GM19023 (cell line): ENCODE measurements around the gene SEPTIN5.
"Not testable (repeated sequence)": the region's sequence is repeated elsewhere in the genome, so short reads cannot be mapped to it uniquely, and the experiment has no call there.

ENCODE experiments used
- ATAC-seq: cut with Tn5 transposase; IDR thresholded peaks from one replicate; pipeline ENCODE4 v1.9.1; 2021; ENCODE audit warnings: mild to moderate bottlenecking, moderate library complexity; ENCODE audit not compliant: unreplicated experiment

Gene SEPTIN5

DNA sequence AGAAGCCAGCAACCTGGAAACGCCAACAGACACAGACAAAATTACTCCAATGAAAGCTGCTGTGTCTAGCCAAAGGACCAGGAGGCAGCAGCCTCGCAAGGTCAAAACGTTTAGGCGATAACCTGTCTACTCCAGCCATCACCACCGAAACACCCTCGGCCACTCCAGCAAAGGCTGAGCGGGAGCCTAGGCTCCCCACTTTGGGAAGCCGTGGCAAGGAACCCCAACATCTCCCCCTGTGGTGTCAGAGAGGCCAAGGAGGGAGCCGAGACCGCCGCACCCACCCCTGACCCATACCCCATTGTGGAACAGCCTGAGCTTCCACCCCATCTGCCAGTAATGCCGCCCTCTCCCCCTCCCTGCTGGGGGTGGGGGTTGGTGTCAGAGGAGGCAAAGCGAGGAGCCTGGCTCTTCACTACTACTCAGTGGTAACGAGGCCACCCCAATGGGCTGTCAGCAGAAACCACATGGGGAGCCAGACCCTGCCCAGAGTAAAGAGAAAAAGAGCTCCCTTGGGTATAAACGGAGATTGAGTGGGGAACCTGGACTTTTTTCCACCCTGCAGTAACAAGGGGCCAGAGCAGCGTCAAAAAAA lies 33.9 kb upstream of the SEPTIN5 start:
- ATAC-seq = no peak

GRCh38 chr22:19680911-19681862 lies 33.1 kb upstream of the SEPTIN5 start:
- no peak for ATAC-seq

GRCh38 chr22:19681863-19682245 lies 32.4 kb upstream of the SEPTIN5 start:
- ATAC-seq = no peak

DNA sequence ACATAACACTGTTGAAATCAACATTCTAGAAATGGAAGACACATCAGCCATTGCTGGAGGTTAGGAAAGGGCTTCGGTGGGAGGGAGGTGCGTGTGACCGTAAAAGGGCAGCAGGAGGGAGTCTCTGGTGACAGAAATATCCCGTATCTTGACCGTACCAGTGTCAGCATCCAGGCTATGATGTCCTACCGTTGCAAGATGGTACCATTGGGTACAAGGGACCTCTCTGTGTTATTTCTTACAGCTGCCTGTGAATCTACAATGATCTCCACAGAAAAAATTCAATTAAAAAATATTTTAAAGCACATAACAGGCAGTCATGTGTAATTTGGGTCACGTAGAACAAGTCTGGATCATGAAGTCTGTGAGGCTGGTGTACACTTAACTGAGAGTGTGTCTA lies 27.4 kb upstream of the SEPTIN5 start:
- no peak for ATAC-seq

- no peak for ATAC-seq
Observed at GRCh38 chr22:19687561-19688300, 26.6 kb upstream of the SEPTIN5 start.

DNA sequence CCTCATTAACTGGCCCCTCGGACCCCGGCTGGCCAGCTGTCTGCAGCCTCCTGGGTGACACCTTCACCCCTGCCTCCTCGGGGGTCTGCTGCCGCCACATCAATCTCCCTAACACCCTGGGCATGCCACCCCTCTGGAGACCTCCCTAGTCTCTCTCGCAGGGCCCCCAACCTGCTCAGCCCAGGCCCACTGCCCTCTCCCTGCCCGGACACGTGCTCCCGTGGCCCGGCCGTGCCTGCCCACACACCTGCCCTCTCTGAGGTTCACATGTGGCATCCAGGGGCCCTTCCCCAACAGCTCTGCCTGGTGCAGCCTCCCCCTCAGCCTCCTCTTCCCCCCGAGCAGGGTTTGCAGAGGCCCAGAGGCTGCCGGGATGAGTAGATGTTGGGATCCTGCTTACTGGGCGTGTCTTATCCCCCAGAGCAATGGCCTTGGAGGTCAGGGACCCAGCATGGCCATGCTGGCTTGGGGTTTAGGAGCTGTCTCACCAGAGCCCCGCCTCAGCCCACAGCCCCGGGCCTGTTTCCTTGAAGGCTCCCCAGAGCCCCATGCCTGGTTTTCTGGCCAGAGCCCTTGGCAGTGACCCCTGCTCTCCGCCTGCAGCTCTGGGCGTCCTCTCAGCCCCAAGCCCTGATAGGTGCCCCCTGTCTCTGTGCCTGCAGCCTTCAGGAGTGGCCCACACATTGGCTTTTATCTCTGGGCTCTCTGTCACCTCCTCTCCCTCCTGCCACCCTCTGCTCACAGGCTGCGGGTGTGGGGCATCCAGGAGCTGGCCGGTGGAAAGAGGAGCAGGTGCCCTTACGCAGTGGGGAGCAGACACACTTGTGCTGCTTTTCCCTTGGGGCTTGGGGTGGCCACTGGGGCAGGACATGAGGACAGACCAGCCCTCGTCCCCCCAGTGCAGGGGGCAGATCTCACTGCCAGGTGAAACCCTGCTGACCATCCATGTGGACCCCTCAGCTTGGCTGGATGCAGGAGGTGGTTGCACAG lies 25.7 kb upstream of the SEPTIN5 start:
- no peak for ATAC-seq

- no peak for ATAC-seq
Observed at GRCh38 chr22:19689408-19689807, 24.9 kb upstream of the SEPTIN5 start.

DNA sequence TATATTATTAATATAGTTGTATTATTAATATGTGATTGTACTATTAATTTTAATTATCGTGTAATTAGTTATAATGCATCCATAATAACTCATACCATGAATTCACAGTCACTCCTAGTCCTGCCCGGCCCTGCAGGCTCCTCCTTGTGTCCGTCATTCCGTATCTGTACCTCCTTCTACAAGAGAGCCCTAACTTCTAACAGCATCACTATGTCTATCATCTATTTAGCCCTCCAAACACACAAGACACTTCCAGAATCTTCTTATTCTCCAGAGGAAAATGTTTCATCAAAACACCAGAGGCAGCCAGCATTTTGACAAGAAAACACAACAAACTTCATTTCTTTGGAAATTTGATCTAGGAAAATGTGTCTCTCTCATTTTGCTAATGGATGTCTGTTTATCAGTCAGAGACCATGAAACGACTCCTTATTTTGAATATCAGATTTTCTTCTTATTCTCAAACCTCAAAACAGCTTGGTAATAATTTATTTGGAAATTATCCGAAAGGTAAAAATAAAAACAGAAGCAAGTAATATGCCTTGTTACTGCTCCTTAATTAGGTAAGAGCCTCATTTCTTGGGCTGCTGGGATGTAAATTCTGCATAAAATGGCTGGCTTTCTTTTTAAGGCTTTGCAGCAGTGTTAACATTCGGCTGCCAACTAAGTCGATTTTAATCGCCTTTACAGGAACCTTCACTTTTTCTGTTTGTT lies 23.1 kb upstream of the SEPTIN5 start:
- no peak for ATAC-seq

- no peak for ATAC-seq
Observed at GRCh38 chr22:19691721-19692341, 22.5 kb upstream of the SEPTIN5 start.

DNA sequence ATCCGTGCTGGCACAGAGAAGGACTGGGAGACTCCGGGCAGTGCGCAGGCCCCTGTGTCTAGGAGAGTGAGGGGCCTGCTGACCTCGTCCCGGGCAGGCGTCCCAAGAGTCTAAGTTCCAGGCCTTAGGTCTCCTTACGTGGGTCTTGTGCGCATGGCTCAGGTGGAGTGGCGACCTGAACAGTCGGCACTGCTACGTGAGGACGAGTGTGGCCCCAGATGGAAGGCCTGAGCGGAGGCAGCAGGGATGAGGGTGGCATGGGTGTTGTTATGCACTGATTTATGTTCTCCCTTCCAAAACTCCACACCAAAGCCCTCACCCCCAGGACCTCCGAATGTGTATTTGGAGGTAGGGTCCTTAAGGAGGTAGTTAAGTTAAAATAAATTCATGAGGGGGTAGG lies 20.7 kb upstream of the SEPTIN5 start:
- ATAC-seq = no peak

GRCh38 chr22:19693981-19694670 lies 20.2 kb upstream of the SEPTIN5 start:
- ATAC-seq = no peak

DNA sequence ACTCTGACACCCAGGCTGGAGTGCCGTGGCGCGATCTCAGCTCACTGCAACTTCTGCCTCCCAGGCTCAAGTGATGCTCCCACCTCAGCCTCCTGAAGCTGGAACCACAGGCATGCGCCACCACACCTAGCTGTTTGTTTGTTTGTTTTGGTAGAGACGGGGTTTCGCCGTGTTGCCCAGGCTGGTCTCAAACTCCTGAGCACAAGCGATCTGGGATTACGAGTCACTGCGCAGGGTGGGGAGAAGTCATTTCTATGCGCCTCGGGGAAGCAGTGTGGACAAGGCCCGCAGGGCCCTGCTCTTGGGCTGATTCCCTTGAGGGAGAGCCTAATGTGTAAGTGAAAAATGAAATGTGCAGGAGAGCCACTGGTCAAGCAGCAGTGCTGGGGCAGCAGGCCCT lies 19.6 kb upstream of the SEPTIN5 start:
- ATAC-seq = no peak

DNA sequence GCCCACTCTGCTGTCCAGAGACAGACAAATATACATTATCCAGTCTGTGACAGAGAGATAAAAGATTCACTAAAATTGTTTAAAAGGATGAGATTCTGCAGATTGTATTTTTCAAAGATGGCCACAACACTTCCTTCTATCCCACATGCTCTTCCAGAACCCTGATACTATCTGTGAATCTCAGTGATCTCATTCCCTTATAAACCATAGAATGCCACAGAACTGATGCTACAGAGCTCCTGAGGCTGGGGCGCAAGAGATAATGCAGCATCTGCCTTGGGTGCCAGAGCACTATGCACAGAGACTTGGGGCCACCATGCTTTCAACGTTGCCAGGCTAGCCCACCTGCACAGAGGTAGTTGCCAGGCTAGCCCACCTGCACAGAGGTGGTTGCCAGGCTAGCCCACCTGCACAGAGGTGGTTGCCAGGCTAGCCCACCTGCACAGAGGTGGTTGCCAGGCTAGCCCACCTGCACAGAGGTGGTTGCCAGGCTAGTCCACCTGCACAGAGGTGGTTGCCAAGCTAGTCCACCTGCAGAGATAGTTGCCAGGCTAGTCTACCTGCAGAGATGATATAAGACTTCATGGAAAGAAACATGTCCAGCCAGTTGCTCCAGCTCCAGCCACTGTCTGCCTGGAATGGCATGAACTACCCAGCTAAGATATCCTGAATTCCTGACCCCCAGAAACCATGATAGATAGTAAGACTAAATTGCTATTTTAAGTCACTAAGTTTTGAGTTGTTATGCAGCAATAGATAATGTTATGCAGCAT lies 17.6 kb upstream of the SEPTIN5 start:
- ATAC-seq = no peak

GRCh38 chr22:19697871-19698270 lies 16.4 kb upstream of the SEPTIN5 start:
- ATAC-seq = not testable (repeated sequence)

DNA sequence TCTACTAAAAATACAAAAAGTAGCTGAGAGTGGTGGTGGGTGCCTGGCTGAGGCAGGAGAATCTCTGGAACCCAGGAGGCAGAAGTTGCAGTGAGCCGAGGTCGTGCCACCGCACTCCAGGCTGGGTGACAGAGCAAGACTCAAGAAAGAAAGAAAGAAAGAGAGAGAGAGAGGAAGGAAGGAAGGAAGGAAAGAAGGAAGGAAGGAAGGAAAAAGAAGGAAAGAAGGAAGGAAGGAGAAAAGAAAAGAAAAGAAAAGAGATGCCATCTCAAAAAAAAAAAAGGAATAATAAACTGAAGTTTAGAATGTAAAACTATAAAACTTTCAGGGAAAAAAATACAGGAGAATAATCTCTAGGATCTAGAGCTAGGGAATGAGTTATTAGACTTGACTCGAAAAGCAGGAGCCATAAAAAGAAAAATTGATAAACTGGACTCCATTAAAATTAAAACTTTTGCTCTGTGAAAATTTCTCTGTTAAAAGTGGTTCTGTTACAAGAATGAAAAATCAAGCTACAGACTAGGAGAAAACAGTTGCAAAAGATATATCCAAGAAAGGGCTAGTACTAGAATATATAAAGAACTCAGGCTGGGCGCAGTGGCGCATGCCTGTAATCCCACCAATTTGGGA lies 13.4 kb upstream of the SEPTIN5 start:
- ATAC-seq = no peak

DNA sequence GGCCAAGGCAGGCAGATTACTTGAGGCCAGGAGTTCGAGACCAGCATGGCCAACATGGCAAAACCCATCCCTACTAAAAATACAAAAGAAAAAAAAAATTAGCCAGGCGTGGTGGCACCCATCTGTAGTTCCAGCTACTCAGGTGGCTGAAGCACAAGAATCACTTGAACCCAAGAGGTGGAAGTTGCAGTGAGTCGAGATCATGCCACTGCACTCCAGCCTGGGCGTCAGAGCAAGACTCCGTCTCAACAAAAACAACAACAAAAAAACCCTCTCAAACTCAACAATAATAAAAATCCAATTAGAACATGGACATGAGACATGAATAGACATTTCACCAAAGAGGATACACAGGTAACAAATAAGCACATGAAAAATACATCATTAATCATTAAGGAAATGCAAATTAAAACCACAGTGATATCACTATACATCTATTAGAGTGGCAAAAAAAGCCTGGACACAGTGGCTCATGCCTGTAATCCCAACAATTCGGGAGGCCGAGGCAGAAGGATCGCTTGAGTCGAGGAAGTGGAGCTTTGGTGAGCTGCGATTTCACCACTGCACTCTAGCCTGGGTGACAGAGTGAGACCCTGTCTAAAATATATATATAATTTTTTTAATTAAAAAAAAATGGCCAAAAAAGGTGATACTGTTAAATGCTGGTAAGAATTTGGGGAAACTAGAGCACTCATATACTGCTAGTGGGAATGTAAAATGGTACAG lies 12.7 kb upstream of the SEPTIN5 start:
- ATAC-seq = no peak

DNA sequence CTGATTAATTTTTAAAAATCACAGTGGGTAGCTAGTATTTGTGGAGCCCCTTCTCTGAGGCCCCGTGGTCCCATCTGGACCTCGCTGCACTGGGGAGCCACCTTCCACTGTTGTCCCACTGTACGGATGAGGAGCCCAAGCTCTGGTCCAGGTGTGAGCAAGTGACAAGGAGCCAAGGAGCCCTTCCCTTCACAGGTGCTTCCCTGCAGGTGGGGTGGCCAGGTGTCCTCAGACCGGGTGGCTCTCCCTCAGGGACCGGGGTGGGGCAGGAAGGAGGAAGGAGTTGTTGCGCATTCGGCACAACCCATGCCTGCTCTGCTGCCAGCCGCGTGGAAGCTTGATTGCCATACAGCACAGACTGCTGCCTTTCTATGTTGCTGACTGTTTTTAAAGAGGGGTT lies 10.4 kb upstream of the SEPTIN5 start:
- ATAC-seq = no peak
